ENCODE data around the gene ABCA12. TPM values are rescaled to one million over a fixed set of nuclear protein-coding genes. Genes with fewer than 3 reads are reported as not detected.

ABCA12 gene
- polyA plus RNA-seq, 1 experiment = 0.04 TPM

DNA sequence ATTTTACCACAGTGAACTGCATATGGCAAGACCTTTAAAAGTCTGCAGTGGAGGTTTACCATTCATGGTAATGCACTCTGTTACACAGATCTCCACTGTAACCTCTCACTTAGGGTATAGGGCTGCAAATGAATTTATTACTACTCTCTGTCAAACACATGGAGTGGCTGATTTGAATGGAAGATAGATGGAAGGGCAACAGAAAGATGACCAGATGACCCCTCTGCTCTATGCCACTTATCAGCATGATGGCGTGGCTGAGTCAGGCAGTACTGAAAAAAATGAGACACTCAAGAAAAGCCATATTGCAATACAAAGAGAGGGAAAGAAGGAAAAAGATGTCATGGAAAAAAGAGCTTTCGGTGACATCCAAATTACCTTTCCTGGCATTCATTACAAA is 72.3 kb downstream of the ABCA12 start:
- no peak for TF ChIP-seq CTCF (IDR thresholded peaks at IDR 0.05; ENCODE audit: low read depth, low read length)
- no peak for DNase-seq (ENCODE audit: low read depth, low spot score)
- ChIA-PET CTCF (no interaction called here), POLR2A (no interaction called here)
- H3K27me3 ChIP-seq (ENCODE audit: control insufficient read depth, insufficient read depth, low read length) = no peaks in the 10 kb centered on the region
- no peak overlapping the region for H3K27ac ChIP-seq (ENCODE audit: low read depth, low read length)
- no peak overlapping the region for H3K4me3 ChIP-seq (ENCODE audit: low read depth, low read length)
- H3K9me3 ChIP-seq (ENCODE audit: control insufficient read depth, insufficient read depth, low read length) = no peaks in the 10 kb centered on the region

GRCh38 chr2:215063526-215063925 is 74.9 kb downstream of the ABCA12 start:
- Histone ChIP-seq H3K27ac (ENCODE audit: low read depth, low read length) (no peak overlapping the region), H3K4me3 (ENCODE audit: low read depth, low read length) (no peak overlapping the region), H3K9me3 (ENCODE audit: control insufficient read depth, insufficient read depth, low read length) (no peaks in the 10 kb centered on the region), H3K27me3 (ENCODE audit: control insufficient read depth, insufficient read depth, low read length) (no peaks in the 10 kb centered on the region)
- ChIA-PET POLR2A (no interaction called here), CTCF (no interaction called here)
- no peak for TF ChIP-seq CTCF (IDR thresholded peaks at IDR 0.05; ENCODE audit: low read depth, low read length)
- DNase-seq (ENCODE audit: low read depth, low spot score) = no peak

DNA sequence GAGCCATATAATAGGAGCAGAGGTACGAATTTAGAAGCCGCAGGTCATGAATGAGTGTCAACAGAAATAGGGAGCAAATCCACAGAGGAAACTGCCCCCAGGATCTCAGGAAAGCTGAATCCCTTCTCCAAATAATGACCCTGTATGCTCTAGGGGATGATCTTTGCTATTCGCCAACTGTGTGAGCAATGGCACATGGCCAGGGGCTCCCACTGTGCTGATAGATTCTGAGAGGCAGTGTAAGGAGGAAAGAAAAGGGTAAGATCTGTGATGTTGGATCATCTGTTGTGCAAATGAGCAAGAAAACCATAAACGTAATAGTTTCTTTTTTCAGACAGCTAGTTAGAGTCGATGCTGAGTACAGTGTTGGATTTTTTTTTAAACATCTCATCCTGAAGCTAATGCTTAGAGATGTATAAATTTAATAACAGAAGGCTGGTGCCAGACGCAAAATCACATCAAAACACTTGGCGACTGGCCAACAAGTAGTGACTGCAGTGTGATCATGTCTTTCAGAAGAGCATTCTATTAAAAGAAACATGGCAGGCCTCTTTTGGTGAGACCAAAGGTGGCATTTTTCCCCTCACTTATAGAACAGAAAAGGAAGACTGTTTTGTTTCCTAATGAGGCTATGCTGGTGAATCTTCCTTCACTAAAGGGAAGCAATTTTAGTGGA is 77.4 kb downstream of the ABCA12 start:
- H3K9me3 ChIP-seq (ENCODE audit: control insufficient read depth, insufficient read depth, low read length) = no peaks in the 10 kb centered on the region
- ChIA-PET CTCF (no interaction called here), POLR2A (no interaction called here)
- H3K4me3 ChIP-seq (ENCODE audit: low read depth, low read length) = no peak overlapping the region
- DNase-seq (ENCODE audit: low read depth, low spot score) = no peak
- TF ChIP-seq CTCF (IDR thresholded peaks at IDR 0.05; ENCODE audit: low read depth, low read length) = no peak
- H3K27ac ChIP-seq (ENCODE audit: low read depth, low read length) = no peak overlapping the region
- no peaks in the 10 kb centered on the region for H3K27me3 ChIP-seq (ENCODE audit: control insufficient read depth, insufficient read depth, low read length)

GRCh38 chr2:215059724-215060123 is 78.7 kb downstream of the ABCA12 start:
- POLR2A ChIA-PET = no interaction called here
- Histone ChIP-seq H3K4me3 (ENCODE audit: low read depth, low read length) (no peak overlapping the region), H3K9me3 (ENCODE audit: control insufficient read depth, insufficient read depth, low read length) (no peaks in the 10 kb centered on the region), H3K27ac (ENCODE audit: low read depth, low read length) (no peak overlapping the region), H3K27me3 (ENCODE audit: control insufficient read depth, insufficient read depth, low read length) (no peaks in the 10 kb centered on the region)
- DNase-seq (ENCODE audit: low read depth, low spot score) = no peak
- CTCF ChIA-PET = no interaction called here
- no peak for TF ChIP-seq CTCF (IDR thresholded peaks at IDR 0.05; ENCODE audit: low read depth, low read length)

DNA sequence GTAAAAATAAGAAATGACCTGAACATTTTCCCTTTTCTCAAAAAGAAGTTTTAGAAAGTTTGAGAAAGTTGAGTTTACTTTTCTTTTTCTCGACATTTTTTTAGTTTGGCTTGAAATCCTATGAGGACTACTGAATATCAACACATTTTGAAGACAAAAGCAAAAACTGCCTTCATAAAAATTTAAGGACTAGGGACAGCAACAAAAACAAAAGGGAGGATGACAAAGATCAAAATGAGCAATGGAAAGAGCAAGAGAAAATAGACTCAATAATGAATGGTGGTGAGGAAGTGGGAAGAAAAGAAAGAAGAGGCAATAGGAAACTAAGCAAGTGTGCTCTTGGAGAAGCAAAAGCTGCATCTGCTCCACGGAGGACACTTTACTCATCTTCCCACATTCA is 82.5 kb downstream of the ABCA12 start:
- no peak for TF ChIP-seq CTCF (IDR thresholded peaks at IDR 0.05; ENCODE audit: low read depth, low read length)
- DNase-seq (ENCODE audit: low read depth, low spot score) = no peak
- H3K27ac ChIP-seq (ENCODE audit: low read depth, low read length) = no peak overlapping the region
- H3K9me3 ChIP-seq (ENCODE audit: control insufficient read depth, insufficient read depth, low read length) = no peaks in the 10 kb centered on the region
- ChIA-PET CTCF (no interaction called here), POLR2A (no interaction called here)
- H3K4me3 ChIP-seq (ENCODE audit: low read depth, low read length) = no peak overlapping the region
- no peaks in the 10 kb centered on the region for H3K27me3 ChIP-seq (ENCODE audit: control insufficient read depth, insufficient read depth, low read length)
